GM23338 (cell line): ENCODE measurements around the gene EXOC6B.

Experiments used
- POLR2AphosphoS5 ChIP-seq: IDR thresholded peaks from 2 replicates; pipeline ENCODE4 v1.6.1; 2016; ENCODE audit warnings: antibody characterized with exemption, low read depth
- TF ChIP-seq, protein P1 (sequence below), 2 experiments: fragments of 200-600 bp in 1 of 2; sonication (generic) in 1 of 2; conservative IDR thresholded peaks; 2 replicates each; pipeline versions ENCODE4 v1.5.1 to v1.6.1; 2016 to 2017; ENCODE audit warnings: antibody characterized with exemption in 2 of 2, low read depth in 2 of 2, mild to moderate bottlenecking in 2 of 2, moderate library complexity in 1 of 2

DNA sequence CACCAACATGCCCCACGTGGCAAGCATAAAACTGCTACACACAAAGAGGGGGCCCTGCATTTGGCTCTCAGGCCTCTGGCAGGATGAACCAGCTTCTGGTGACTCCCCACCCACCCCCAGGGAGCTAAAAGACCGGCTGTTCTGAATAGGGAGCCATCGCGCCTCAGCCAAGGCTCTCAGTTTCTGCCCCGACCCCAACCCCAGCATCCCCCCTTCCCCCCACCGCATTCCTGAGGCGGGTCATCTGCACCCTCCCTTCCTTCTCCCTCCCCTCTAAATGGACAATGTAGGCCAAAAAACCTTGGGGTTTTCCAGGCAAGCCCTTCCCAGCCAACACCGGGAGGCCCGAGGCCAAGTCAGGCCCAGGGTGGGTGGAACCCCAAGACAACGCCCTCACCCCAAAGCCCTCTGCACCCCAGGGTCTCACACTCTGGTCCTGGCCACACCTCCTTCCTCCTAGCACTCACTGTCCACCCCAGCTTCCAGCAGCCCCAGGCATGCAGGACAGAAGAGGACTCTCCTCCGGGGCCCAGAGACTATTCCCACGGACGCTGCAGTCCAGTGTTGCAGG lies 683.9 kb downstream of the EXOC6B start:
- TF ChIP-seq, protein P1, sequence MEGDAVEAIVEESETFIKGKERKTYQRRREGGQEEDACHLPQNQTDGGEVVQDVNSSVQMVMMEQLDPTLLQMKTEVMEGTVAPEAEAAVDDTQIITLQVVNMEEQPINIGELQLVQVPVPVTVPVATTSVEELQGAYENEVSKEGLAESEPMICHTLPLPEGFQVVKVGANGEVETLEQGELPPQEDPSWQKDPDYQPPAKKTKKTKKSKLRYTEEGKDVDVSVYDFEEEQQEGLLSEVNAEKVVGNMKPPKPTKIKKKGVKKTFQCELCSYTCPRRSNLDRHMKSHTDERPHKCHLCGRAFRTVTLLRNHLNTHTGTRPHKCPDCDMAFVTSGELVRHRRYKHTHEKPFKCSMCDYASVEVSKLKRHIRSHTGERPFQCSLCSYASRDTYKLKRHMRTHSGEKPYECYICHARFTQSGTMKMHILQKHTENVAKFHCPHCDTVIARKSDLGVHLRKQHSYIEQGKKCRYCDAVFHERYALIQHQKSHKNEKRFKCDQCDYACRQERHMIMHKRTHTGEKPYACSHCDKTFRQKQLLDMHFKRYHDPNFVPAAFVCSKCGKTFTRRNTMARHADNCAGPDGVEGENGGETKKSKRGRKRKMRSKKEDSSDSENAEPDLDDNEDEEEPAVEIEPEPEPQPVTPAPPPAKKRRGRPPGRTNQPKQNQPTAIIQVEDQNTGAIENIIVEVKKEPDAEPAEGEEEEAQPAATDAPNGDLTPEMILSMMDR (conservative IDR thresholded peaks at IDR 0.05; ENCODE audit: low read depth in 2 of 2) = no peak
- TF ChIP-seq POLR2AphosphoS5 = no peak
